ENCODE results near the gene DOCK7. TPM values are rescaled to one million over a fixed set of nuclear protein-coding genes. Genes with fewer than 3 reads are reported as not detected.

Gene DOCK7
- total and polyA plus RNA-seq, 2 of the 13 experiments (the other 11 are each of a cell fraction or from before 2014, with no cell fraction given) = 45.7 to 67.2 TPM

DNA sequence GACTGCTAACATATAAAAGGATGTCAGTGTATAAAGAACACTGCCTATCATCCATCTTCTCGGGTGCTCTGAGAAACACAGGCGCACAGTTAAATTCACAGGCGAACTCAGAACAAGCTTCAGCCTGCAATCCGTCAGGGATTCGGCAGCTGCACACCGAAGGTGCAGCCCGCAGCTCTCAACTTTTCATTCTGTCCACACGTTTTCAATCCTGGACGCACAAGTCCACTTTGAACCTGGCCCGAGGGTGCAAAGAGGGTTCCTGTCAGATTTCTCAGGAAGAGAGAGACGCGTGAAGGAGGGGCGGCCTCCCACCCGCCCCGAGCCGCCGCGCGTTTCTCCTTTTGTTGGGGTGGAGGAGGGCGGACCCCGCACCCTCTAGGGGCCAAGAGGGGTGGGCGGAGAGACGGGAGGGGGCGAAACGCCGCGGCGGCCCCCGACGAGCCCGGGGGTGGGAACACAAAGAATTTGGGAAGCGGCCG lies 724 bp downstream of the DOCK7 start (continued):
- TF ChIP-seq, protein P1, sequence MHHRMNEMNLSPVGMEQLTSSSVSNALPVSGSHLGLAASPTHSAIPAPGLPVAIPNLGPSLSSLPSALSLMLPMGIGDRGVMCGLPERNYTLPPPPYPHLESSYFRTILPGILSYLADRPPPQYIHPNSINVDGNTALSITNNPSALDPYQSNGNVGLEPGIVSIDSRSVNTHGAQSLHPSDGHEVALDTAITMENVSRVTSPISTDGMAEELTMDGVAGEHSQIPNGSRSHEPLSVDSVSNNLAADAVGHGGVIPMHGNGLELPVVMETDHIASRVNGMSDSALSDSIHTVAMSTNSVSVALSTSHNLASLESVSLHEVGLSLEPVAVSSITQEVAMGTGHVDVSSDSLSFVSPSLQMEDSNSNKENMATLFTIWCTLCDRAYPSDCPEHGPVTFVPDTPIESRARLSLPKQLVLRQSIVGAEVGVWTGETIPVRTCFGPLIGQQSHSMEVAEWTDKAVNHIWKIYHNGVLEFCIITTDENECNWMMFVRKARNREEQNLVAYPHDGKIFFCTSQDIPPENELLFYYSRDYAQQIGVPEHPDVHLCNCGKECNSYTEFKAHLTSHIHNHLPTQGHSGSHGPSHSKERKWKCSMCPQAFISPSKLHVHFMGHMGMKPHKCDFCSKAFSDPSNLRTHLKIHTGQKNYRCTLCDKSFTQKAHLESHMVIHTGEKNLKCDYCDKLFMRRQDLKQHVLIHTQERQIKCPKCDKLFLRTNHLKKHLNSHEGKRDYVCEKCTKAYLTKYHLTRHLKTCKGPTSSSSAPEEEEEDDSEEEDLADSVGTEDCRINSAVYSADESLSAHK (CRISPR knock-in tag; IDR thresholded peaks at IDR 0.05; ENCODE audit: borderline replicate concordance) = no peak
- no peak for TF ChIP-seq MXD4 (CRISPR knock-in tag; IDR thresholded peaks at IDR 0.05)
- no peak for TF ChIP-seq ARNT (IDR thresholded peaks at IDR 0.05)
- no peak for TF ChIP-seq NFE2 (CRISPR knock-in tag; IDR thresholded peaks at IDR 0.05)
- 0 out of 2 replicates have a peak, but pooled peaks have one; percentile 34 for TF ChIP-seq NKX3-1 (CRISPR knock-in tag; IDR thresholded peaks at IDR 0.05)
- TF ChIP-seq REL (CRISPR knock-in tag; conservative IDR thresholded peaks at IDR 0.05) = no peak
- no peak for TF ChIP-seq ISX (CRISPR knock-in tag; conservative IDR thresholded peaks at IDR 0.05)
- peak; percentile 64 for TF ChIP-seq POLR2AphosphoS5 (IDR thresholded peaks at IDR 0.05; ENCODE audit: low read depth, low read length)
- no peak for TF ChIP-seq ZNF580 (CRISPR knock-in tag; IDR thresholded peaks at IDR 0.05; ENCODE audit: borderline replicate concordance, low read depth)
- TF ChIP-seq ZNF224 (CRISPR knock-in tag; IDR thresholded peaks at IDR 0.05) = no peak
- TF ChIP-seq, protein P2, sequence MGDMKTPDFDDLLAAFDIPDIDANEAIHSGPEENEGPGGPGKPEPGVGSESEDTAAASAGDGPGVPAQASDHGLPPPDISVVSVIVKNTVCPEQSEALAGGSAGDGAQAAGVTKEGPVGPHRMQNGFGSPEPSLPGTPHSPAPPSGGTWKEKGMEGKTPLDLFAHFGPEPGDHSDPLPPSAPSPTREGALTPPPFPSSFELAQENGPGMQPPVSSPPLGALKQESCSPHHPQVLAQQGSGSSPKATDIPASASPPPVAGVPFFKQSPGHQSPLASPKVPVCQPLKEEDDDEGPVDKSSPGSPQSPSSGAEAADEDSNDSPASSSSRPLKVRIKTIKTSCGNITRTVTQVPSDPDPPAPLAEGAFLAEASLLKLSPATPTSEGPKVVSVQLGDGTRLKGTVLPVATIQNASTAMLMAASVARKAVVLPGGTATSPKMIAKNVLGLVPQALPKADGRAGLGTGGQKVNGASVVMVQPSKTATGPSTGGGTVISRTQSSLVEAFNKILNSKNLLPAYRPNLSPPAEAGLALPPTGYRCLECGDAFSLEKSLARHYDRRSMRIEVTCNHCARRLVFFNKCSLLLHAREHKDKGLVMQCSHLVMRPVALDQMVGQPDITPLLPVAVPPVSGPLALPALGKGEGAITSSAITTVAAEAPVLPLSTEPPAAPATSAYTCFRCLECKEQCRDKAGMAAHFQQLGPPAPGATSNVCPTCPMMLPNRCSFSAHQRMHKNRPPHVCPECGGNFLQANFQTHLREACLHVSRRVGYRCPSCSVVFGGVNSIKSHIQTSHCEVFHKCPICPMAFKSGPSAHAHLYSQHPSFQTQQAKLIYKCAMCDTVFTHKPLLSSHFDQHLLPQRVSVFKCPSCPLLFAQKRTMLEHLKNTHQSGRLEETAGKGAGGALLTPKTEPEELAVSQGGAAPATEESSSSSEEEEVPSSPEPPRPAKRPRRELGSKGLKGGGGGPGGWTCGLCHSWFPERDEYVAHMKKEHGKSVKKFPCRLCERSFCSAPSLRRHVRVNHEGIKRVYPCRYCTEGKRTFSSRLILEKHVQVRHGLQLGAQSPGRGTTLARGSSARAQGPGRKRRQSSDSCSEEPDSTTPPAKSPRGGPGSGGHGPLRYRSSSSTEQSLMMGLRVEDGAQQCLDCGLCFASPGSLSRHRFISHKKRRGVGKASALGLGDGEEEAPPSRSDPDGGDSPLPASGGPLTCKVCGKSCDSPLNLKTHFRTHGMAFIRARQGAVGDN (CRISPR knock-in tag; IDR thresholded peaks at IDR 0.05) = no peak
- TF ChIP-seq HNF4A (CRISPR knock-in tag; IDR thresholded peaks at IDR 0.05) = peak; percentile 61
- TF ChIP-seq NONO (IDR thresholded peaks at IDR 0.05) = no peak
- TF ChIP-seq NONO (CRISPR knock-in tag; conservative IDR thresholded peaks at IDR 0.05) = 0 out of 2 replicates have a peak, but pooled peaks have one; percentile 16
- no peak for TF ChIP-seq ZNF3 (CRISPR knock-in tag; IDR thresholded peaks at IDR 0.05)
- no peak for TF ChIP-seq ZZZ3 (CRISPR knock-in tag; IDR thresholded peaks at IDR 0.05; ENCODE audit: borderline replicate concordance)
- TF ChIP-seq ZNF598 (CRISPR knock-in tag; IDR thresholded peaks at IDR 0.05; ENCODE audit: borderline replicate concordance) = no peak
- TF ChIP-seq HMGA1 (CRISPR knock-in tag; conservative IDR thresholded peaks at IDR 0.05) = no peak
- TF ChIP-seq SALL2 (CRISPR knock-in tag; IDR thresholded peaks at IDR 0.05) = no peak
- no peak for TF ChIP-seq TP53 (CRISPR knock-in tag; conservative IDR thresholded peaks at IDR 0.05)
- TF ChIP-seq ZNF747 (CRISPR knock-in tag; IDR thresholded peaks at IDR 0.05; ENCODE audit: borderline replicate concordance) = no peak
- no peak for TF ChIP-seq ZNF574 (CRISPR knock-in tag; IDR thresholded peaks at IDR 0.05)

Measured in HepG2 (cell line).